SK-N-SH (cell line): ENCODE data around the gene SH3BP4. TPM values are rescaled to one million over a fixed set of nuclear protein-coding genes. Genes with fewer than 3 reads are reported as not detected.

ENCODE experiments used
- CTCF ChIA-PET: fragments of 300-600, 350-600 bp; formaldehyde crosslinking; extraction: SDS; loops from one replicate; lab custom pipeline; 2021; lab: Yijun Ruan, JAX
- POLR2A ChIA-PET: fragments of 350-600 bp; sonication (Branson Sonifier 250); formaldehyde crosslinking; extraction: SDS; loops from one replicate; lab custom pipeline; 2020; ENCODE audit warnings: antibody characterized with exemption, inconsistent platforms; lab: Yijun Ruan, JAX
- DNase-seq: peaks from one replicate; pipeline ENCODE4 v3.0.0; 2012
- H2AFZ ChIP-seq: fragments of 200-600 bp; sonication (generic); 2 replicates; pipeline ENCODE4 v1.8.1; 2016; ENCODE audit warnings: antibody characterized with exemption, mild to moderate bottlenecking, low read depth
- H3F3A ChIP-seq: fragments of 200-600 bp; sonication (generic); replicated peaks from 2 replicates; pipeline ENCODE3; 2016; ENCODE audit warnings: antibody characterized with exemption, mild to moderate bottlenecking; ENCODE audit not compliant: insufficient read depth
- H3K27ac ChIP-seq, 2 experiments: fragments of 200-500 bp in 1 of 2; fragments of 200-600 bp in 1 of 2; sonication (Bioruptor generic) in 1 of 2; sonication (generic), shearing (Covaris generic) in 1 of 2; 2 replicates each; pipeline versions ENCODE4 v1.5.1 to v1.6.1; 2014 to 2016; ENCODE audit warnings: low read depth in 2 of 2, inconsistent platforms in 1 of 2, low read length in 1 of 2, mild to moderate bottlenecking in 1 of 2, mixed read lengths in 1 of 2
- H3K27me3 ChIP-seq: fragments of 200-600 bp; sonication (generic), shearing (Covaris generic); 2 replicates; pipeline ENCODE4 v1.6.1; 2016; ENCODE audit warnings: mixed run types; ENCODE audit not compliant: insufficient read depth
- H3K36me3 ChIP-seq, 2 experiments: fragments of 200-500 bp in 1 of 2; fragments of 200-600 bp in 1 of 2; sonication (Bioruptor generic) in 1 of 2; sonication (generic) in 1 of 2; replicated peaks in 1 of 2; 2 replicates each; pipeline versions ENCODE3 to v1.5.1; 2014 to 2016; ENCODE audit warnings: low read length in 1 of 2, mild to moderate bottlenecking in 1 of 2; ENCODE audit not compliant: insufficient read depth in 2 of 2, control insufficient read depth in 1 of 2
- H3K4me1 ChIP-seq, 2 experiments: fragments of 200-500 bp in 1 of 2; fragments of 200-600 bp in 1 of 2; sonication (Bioruptor generic) in 1 of 2; sonication (generic), shearing (Covaris generic) in 1 of 2; 2 replicates each; pipeline versions ENCODE4 v1.5.1 to v1.6.1; 2014 to 2016; ENCODE audit warnings: low read depth in 1 of 2, low read length in 1 of 2, mixed run types in 1 of 2; ENCODE audit not compliant: insufficient read depth in 2 of 2, control insufficient read depth in 1 of 2
- H3K4me2 ChIP-seq: fragments of 200-600 bp; sonication (generic), shearing (Covaris generic); 2 replicates; pipeline ENCODE4 v1.6.1; 2017; ENCODE audit warnings: mixed run types
- H3K4me3 ChIP-seq, 2 experiments: fragments of 200-500 bp in 1 of 2; fragments of 200-600 bp in 1 of 2; sonication (Bioruptor generic) in 1 of 2; sonication (generic), shearing (Covaris generic) in 1 of 2; 2 replicates each; pipeline versions ENCODE4 v1.5.1 to v1.8.1; 2014 to 2016; ENCODE audit warnings: low read depth in 2 of 2, inconsistent platforms in 1 of 2, low read length in 1 of 2, mild to moderate bottlenecking in 1 of 2, mixed read lengths in 1 of 2, moderate library complexity in 1 of 2
- H3K79me2 ChIP-seq: fragments of 200-600 bp; sonication (generic); 2 replicates; pipeline ENCODE4 v1.8.1; 2017; ENCODE audit warnings: mild to moderate bottlenecking; ENCODE audit not compliant: insufficient read depth
- H3K9ac ChIP-seq: fragments of 200-600 bp; sonication (generic); 2 replicates; pipeline ENCODE4 v1.6.1; 2017; ENCODE audit warnings: mixed run types
- H3K9me2 ChIP-seq: fragments of 200-600 bp; sonication (generic); 2 replicates; pipeline ENCODE4 v1.6.1; 2017; ENCODE audit warnings: mixed run types
- H3K9me3 ChIP-seq: fragments of 200-600 bp; sonication (generic); 2 replicates; pipeline ENCODE4 v1.6.1; 2017; ENCODE audit warnings: mixed run types, mild to moderate bottlenecking, moderate library complexity
- H4K20me1 ChIP-seq: fragments of 200-600 bp; sonication (generic); 2 replicates; pipeline ENCODE4 v1.6.1; 2017; ENCODE audit warnings: mild to moderate bottlenecking, mixed run types; ENCODE audit not compliant: insufficient read depth
- CHD2 ChIP-seq: fragments of 150-350 bp; IDR thresholded peaks from 2 replicates; pipeline ENCODE4 v1.6.1; 2018; ENCODE audit warnings: low read length; ENCODE audit not compliant: partially characterized antibody
- EP300 ChIP-seq, 2 experiments: IDR thresholded peaks; 2 replicates each; pipeline versions ENCODE4 v1.4.0 to v1.6.1; 2012; ENCODE audit warnings: borderline replicate concordance in 1 of 2, low read depth in 1 of 2, low read length in 1 of 2
- FOSL2 ChIP-seq: IDR thresholded peaks from 2 replicates; pipeline ENCODE4 v1.4.0; 2012; ENCODE audit warnings: low read depth, mild to moderate bottlenecking, moderate library complexity, borderline replicate concordance
- FOXM1 ChIP-seq: IDR thresholded peaks from 2 replicates; pipeline ENCODE4 v1.4.0; 2012; ENCODE audit warnings: low read depth, mild to moderate bottlenecking
- GATA2 ChIP-seq: sonication (generic); formaldehyde crosslinking; IDR thresholded peaks from 2 replicates; pipeline ENCODE4 v1.5.0; 2020; ENCODE audit warnings: mild to moderate bottlenecking, missing genetic modification reagents
- JUND ChIP-seq: IDR thresholded peaks from 2 replicates; pipeline ENCODE4 v1.4.0; 2012
- MEF2A ChIP-seq: IDR thresholded peaks from 2 replicates; pipeline ENCODE4 v1.4.0; 2012; ENCODE audit warnings: low read depth, borderline replicate concordance
- NFIC ChIP-seq: IDR thresholded peaks from 2 replicates; pipeline ENCODE4 v1.4.0; 2012; ENCODE audit warnings: borderline replicate concordance
- POLR2AphosphoS5 ChIP-seq: IDR thresholded peaks from 2 replicates; pipeline ENCODE4 v1.6.1; 2012; ENCODE audit warnings: low read depth, low read length
- RCOR1 ChIP-seq: fragments of 150-350 bp; IDR thresholded peaks from 2 replicates; pipeline ENCODE4 v1.6.1; 2017; ENCODE audit warnings: antibody characterized with exemption, low read length
- RFX5 ChIP-seq: IDR thresholded peaks from 2 replicates; pipeline ENCODE4 v1.6.1; 2012; ENCODE audit warnings: mild to moderate bottlenecking, improper control_type of control experiment, low read length
- RXRA ChIP-seq: IDR thresholded peaks from 2 replicates; pipeline ENCODE4 v1.4.0; 2012; ENCODE audit warnings: low read depth, mild to moderate bottlenecking, borderline replicate concordance
- SIN3A ChIP-seq: IDR thresholded peaks from 2 replicates; pipeline ENCODE4 v1.6.1; 2012; ENCODE audit warnings: low read depth, mild to moderate bottlenecking, low read length, moderate library complexity, borderline replicate concordance
- TEAD4 ChIP-seq: IDR thresholded peaks from 2 replicates; pipeline ENCODE4 v1.4.0; 2012; ENCODE audit warnings: mild to moderate bottlenecking, borderline replicate concordance; ENCODE audit not compliant: insufficient read depth
- YY1 ChIP-seq: IDR thresholded peaks from 2 replicates; pipeline ENCODE4 v1.4.0; 2012; ENCODE audit warnings: low read depth, mild to moderate bottlenecking
- WGBS: methylation state at CpG from one replicate; pipeline ENCODE4 v1.1.6; 2017; ENCODE audit warnings: low lambda C conversion rate; 5-methylcytosine and 5-hydroxymethylcytosine counted together
- polyA plus RNA-seq, 3 experiments: library from polyadenylated mRNA; depleted of rRNA; stranded (reverse); fragments of >200 nt; gene quantifications; 2 replicates each; pipeline ENCODE4 v1.2.3, GENCODE V29; 2012
- TF ChIP-seq, protein P1 (sequence below): IDR thresholded peaks from 2 replicates; pipeline ENCODE4 v1.4.0; 2012; ENCODE audit warnings: low read depth
- TF ChIP-seq, protein P2 (sequence below): IDR thresholded peaks from 2 replicates; pipeline ENCODE4; 2012
- TF ChIP-seq, protein P3 (sequence below): fragments of 150-350 bp; IDR thresholded peaks from 2 replicates; pipeline ENCODE4 v1.6.1; 2016; ENCODE audit warnings: mild to moderate bottlenecking, low read depth, low read length

Gene SH3BP4
- polyA plus RNA-seq, 1 of the 3 experiments (the other 2 are of a cell fraction) = 27.7 TPM

DNA sequence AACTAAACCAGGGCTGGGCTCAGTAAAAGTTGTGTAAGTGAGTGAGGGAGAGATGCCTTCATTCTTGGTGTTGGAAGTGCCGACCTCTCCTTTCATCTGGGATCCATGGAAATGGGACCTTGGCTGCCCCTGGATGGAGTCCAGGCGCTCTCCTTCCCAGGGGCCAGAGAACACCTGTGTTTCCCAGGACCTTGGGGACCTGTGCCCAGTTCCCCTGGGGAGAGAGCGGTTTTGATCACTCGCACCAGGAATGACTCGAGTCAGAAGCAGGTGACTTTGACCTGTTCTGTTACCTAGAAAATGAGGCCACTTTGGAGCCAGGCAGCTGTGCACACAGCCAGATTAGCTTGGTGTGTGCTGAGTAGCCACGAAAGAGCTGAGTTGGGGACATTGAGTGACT, 97.3 kb downstream of the SH3BP4 start:
- no peak overlapping the region for H3K4me2 ChIP-seq
- H4K20me1 ChIP-seq = peaks cover 18% of the 10 kb centered on the region
- H3K27ac ChIP-seq = peak overlapping the region; percentile 56 to 87; a peak in 3 of 4 replicates
- ChIA-PET POLR2A (interaction anchor here (1.2 kb wide), 1 partner anchor 75 kb away, joined by 5 read pairs; no protein-coding TSS in a partner anchor), CTCF (interaction anchor here (0.6 to 1.7 kb wide), 4 partner anchors 48 to 168 kb away, joined by 3 to 5 read pairs (median 3); no protein-coding TSS in a partner anchor)
- TF ChIP-seq POLR2AphosphoS5 = no peak
- peaks cover 80% of the 10 kb centered on the region for H3K79me2 ChIP-seq
- 82% methylated on average over 5 of the region's 6 CpGs for WGBS
- no peaks in the 10 kb centered on the region for H3K9me3 ChIP-seq
- H3K27me3 ChIP-seq = no peaks in the 10 kb centered on the region
- no peak overlapping the region for H3K4me3 ChIP-seq
- peaks cover 12% of the 10 kb centered on the region for H3F3A ChIP-seq
- H3K9ac ChIP-seq = no peak overlapping the region
- DNase-seq = no peak
- H3K4me1 ChIP-seq = peaks cover 21 to 34% of the 10 kb centered on the region in 2 experiments
- no peak overlapping the region for H2AFZ ChIP-seq
- H3K9me2 ChIP-seq = no peaks in the 10 kb centered on the region
- H3K36me3 ChIP-seq = peaks cover 30 to 42% of the 10 kb centered on the region in 2 experiments

DNA sequence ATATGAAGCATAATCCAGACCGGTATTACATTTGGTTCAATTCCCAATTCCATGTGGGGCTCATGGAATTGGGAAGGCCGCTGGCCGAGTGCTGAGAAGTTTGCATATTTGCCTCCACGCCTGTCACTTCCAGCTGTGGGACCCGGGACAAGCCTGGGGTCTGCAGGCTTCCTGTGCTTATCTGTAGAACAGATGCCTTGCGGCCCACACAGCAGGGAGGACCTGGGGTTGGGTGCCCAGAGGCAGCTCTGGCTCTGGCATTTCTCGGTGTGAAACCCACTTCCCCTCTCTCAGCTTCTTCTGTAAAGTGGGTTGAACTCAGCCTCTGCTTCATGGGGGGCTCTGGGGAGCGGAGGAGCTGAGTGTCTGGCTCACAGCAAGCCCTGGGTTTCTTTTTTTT, 97.9 kb downstream of the SH3BP4 start:
- DNase-seq = peak; percentile 77
- Histone ChIP-seq H3F3A (peaks cover 12% of the 10 kb centered on the region), H3K27me3 (no peaks in the 10 kb centered on the region), H3K9me2 (no peaks in the 10 kb centered on the region), H2AFZ (no peak overlapping the region), H3K79me2 (peaks cover 75% of the 10 kb centered on the region), H3K4me1 (peaks cover 21 to 34% of the 10 kb centered on the region in 2 experiments), H3K4me3 (no peak overlapping the region), H3K36me3 (peaks cover 33 to 42% of the 10 kb centered on the region in 2 experiments), H3K4me2 (0 out of 2 replicates have a peak overlapping the region, but pooled peaks have one; percentile 60), H3K27ac (peak overlapping the region; percentile 56 to 87), H3K9me3 (no peaks in the 10 kb centered on the region), H4K20me1 (peaks cover 11% of the 10 kb centered on the region; the same call in 1 of the 2 replicates), H3K9ac (no peak overlapping the region)
- POLR2A ChIA-PET = interaction anchor here (0.6 to 1.2 kb wide), 5 partner anchors 9 to 76 kb away, joined by 3 to 5 read pairs (median 3); no protein-coding TSS in a partner anchor
- CTCF ChIA-PET = interaction anchor here (0.5 to 1.7 kb wide), 5 partner anchors 49 to 475 kb away, joined by 3 to 5 read pairs (median 3); no protein-coding TSS in a partner anchor
- WGBS = 89% methylated on average over 5 of the region's 8 CpGs
- peak; percentile 19 for TF ChIP-seq CHD2
- TF ChIP-seq FOXM1 = no peak
- no peak for TF ChIP-seq RFX5
- TF ChIP-seq, protein P1, sequence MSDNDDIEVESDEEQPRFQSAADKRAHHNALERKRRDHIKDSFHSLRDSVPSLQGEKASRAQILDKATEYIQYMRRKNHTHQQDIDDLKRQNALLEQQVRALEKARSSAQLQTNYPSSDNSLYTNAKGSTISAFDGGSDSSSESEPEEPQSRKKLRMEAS = no peak
- TF ChIP-seq EP300 (IDR thresholded peaks at IDR 0.05; ENCODE audit: borderline replicate concordance in 1 of 2, low read depth in 1 of 2, low read length in 1 of 2) = peak in 1 of 2 experiments; percentile 58; a peak in 1 of 4 replicates
- no peak for TF ChIP-seq TEAD4
- peak; percentile 61; the same call in 1 of the 2 replicates for TF ChIP-seq RCOR1
- TF ChIP-seq GATA2 (CRISPR knock-in tag) = peak; percentile 65

DNA sequence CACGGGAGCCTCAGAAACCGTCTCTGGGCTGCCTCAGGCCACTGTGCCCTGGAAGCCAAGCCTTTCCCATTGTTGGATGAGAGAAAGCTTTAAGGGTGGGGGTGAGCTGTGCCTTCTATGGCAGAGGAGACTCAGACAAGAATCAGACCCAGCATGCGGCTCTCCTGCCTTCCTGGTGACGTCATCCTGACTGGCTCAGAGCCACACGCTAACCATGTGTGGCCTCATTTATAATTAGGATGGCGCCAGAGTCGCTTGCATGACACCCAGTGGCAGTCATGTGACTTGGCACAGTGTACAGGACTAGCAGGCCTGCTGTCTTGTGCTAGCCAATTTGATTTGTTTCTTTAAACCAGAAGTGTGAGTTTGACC, 99.1 kb downstream of the SH3BP4 start:
- no peak overlapping the region for H2AFZ ChIP-seq
- POLR2A ChIA-PET = interaction anchor here (1.1 kb wide), 1 partner anchor 512 kb away, joined by 3 read pairs; no protein-coding TSS in a partner anchor
- peaks cover 63% of the 10 kb centered on the region for H3K79me2 ChIP-seq
- CTCF ChIA-PET = interaction anchor here (0.6 to 1.9 kb wide), 13 partner anchors 10 to 907 kb away, joined by 3 to 7 read pairs (median 4); no protein-coding TSS in a partner anchor
- peak overlapping the region; percentile 87 to 97 for H3K27ac ChIP-seq
- 24% methylated on average over 6 of the region's 7 CpGs for WGBS
- H3K9ac ChIP-seq = peak overlapping the region; percentile 58
- H3K36me3 ChIP-seq = peaks cover 45 to 48% of the 10 kb centered on the region in 2 experiments
- peak; percentile 89 for DNase-seq
- H3F3A ChIP-seq = peaks cover 12% of the 10 kb centered on the region
- peaks cover 21 to 34% of the 10 kb centered on the region in 2 experiments for H3K4me1 ChIP-seq
- H3K27me3 ChIP-seq = no peaks in the 10 kb centered on the region
- H3K9me2 ChIP-seq = no peaks in the 10 kb centered on the region
- no peak overlapping the region for H3K4me3 ChIP-seq
- H4K20me1 ChIP-seq = peaks cover 5% of the 10 kb centered on the region; the same call in 1 of the 2 replicates
- peak overlapping the region; percentile 60 for H3K4me2 ChIP-seq
- no peaks in the 10 kb centered on the region for H3K9me3 ChIP-seq
- TF ChIP-seq JUND = peak; percentile 65
- no peak; the same call in 1 of the 2 replicates for TF ChIP-seq MEF2A
- TF ChIP-seq, protein P2, sequence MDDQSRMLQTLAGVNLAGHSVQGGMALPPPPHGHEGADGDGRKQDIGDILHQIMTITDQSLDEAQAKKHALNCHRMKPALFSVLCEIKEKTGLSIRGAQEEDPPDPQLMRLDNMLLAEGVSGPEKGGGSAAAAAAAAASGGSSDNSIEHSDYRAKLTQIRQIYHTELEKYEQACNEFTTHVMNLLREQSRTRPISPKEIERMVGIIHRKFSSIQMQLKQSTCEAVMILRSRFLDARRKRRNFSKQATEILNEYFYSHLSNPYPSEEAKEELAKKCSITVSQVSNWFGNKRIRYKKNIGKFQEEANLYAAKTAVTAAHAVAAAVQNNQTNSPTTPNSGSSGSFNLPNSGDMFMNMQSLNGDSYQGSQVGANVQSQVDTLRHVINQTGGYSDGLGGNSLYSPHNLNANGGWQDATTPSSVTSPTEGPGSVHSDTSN = peak; percentile 74
- TF ChIP-seq CHD2 = peak; percentile 81
- TF ChIP-seq, protein P3, sequence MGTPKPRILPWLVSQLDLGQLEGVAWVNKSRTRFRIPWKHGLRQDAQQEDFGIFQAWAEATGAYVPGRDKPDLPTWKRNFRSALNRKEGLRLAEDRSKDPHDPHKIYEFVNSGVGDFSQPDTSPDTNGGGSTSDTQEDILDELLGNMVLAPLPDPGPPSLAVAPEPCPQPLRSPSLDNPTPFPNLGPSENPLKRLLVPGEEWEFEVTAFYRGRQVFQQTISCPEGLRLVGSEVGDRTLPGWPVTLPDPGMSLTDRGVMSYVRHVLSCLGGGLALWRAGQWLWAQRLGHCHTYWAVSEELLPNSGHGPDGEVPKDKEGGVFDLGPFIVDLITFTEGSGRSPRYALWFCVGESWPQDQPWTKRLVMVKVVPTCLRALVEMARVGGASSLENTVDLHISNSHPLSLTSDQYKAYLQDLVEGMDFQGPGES = no peak
- no peak for TF ChIP-seq YY1
- no peak for TF ChIP-seq FOXM1
- TF ChIP-seq RXRA = no peak
- TF ChIP-seq, protein P1 = peak; percentile 92
- TF ChIP-seq RCOR1 = peak; percentile 66
- TF ChIP-seq FOSL2 = peak; percentile 56; the same call in 1 of the 2 replicates
- no peak for TF ChIP-seq RFX5
- peak; percentile 65; the same call in 1 of the 2 replicates for TF ChIP-seq SIN3A
- TF ChIP-seq NFIC = peak; percentile 97
- TF ChIP-seq EP300 (IDR thresholded peaks at IDR 0.05; ENCODE audit: borderline replicate concordance in 1 of 2, low read depth in 1 of 2, low read length in 1 of 2) = peak; percentile 85 to 86
